ENCODE data around the gene KCNMB2. TPM values are rescaled to one million over a fixed set of nuclear protein-coding genes. Genes with fewer than 3 reads are reported as not detected.

Gene KCNMB2
- total RNA-seq, 1 donor from 2014 or later, result not detected

DNA sequence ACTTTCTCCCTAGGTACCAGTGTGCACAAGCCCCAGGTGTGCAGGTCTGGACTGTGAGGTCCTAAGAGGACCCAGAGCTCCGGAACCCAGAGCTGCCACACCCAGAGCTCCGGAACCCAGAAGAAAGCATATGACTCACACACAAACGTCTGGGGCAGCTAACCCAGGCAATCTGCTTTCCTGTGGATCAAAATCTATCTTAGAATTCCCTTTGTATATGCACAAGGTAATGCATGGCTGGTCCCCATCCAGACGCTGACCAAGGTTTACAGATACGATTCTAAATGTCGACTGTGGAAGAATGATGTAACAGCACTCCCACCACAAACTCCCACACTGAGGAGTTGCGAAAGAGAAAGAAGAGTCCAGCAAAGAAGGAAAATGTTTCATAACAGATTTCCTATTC is 15.7 kb downstream of the KCNMB2 start:
- TF ChIP-seq, protein P1, sequence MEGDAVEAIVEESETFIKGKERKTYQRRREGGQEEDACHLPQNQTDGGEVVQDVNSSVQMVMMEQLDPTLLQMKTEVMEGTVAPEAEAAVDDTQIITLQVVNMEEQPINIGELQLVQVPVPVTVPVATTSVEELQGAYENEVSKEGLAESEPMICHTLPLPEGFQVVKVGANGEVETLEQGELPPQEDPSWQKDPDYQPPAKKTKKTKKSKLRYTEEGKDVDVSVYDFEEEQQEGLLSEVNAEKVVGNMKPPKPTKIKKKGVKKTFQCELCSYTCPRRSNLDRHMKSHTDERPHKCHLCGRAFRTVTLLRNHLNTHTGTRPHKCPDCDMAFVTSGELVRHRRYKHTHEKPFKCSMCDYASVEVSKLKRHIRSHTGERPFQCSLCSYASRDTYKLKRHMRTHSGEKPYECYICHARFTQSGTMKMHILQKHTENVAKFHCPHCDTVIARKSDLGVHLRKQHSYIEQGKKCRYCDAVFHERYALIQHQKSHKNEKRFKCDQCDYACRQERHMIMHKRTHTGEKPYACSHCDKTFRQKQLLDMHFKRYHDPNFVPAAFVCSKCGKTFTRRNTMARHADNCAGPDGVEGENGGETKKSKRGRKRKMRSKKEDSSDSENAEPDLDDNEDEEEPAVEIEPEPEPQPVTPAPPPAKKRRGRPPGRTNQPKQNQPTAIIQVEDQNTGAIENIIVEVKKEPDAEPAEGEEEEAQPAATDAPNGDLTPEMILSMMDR (IDR thresholded peaks at IDR 0.05), result no peak
- H3K4me1 ChIP-seq, result no peaks in the 10 kb centered on the region
- no peaks in the 10 kb centered on the region for H3K9me3 ChIP-seq
- no peak overlapping the region for H3K27ac ChIP-seq
- H3K36me3 ChIP-seq, result no peaks in the 10 kb centered on the region
- intact Hi-C loops (cut with DNase I), result no loop called here
- no peaks in the 10 kb centered on the region for H3K27me3 ChIP-seq
- no peak for DNase-seq (ENCODE audit: low spot score in 2 of 2)
- H3K4me3 ChIP-seq, result no peak overlapping the region

DNA sequence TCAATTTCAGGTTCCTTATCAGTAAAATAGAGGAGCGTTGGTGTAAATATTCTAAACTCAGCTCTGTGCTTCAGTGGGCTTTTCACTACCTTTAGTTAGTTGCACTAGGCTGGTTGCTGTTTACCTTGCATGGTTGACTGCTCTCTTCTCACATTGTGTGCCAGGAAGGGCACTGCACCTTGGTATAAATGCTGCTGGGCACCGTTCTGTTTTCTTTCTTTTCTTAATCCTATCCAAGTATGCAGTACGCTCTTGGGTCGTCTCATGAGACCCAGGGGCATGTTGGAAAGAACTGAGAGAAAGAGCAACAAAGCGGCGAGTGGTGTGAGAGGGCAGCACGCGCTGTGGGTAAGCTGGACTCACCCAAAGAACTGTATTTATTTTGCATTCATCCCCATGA is 22.4 kb downstream of the KCNMB2 start:
- H3K4me3 ChIP-seq, result no peak overlapping the region
- H3K36me3 ChIP-seq, result no peaks in the 10 kb centered on the region
- H3K27ac ChIP-seq, result no peak overlapping the region
- TF ChIP-seq, protein P1 (IDR thresholded peaks at IDR 0.05), result no peak
- intact Hi-C loops (cut with DNase I), result no loop called here
- H3K4me1 ChIP-seq, result no peaks in the 10 kb centered on the region
- no peaks in the 10 kb centered on the region for H3K9me3 ChIP-seq
- H3K27me3 ChIP-seq, result no peaks in the 10 kb centered on the region
- DNase-seq (ENCODE audit: low spot score in 2 of 2), result no peak

DNA sequence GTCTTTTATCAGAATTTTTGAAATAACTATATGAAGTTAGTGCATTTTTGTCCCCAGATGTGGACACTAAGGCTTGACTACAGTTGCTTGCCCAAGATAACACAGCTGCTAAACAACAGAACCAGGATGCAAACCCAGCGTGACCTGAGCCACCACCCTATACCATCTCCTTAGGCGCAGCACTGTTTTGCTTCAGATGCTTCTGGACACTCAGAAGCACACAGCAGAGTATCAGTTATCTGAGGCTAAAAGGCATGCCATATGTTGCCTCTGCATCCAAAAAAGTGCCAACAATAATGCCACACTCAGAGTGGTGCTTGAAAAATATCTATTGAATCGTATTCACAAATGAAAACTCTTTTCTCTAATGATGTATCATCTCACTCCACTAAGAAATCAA is 24.5 kb downstream of the KCNMB2 start:
- intact Hi-C loops (cut with DNase I), result no loop called here
- TF ChIP-seq, protein P1 (IDR thresholded peaks at IDR 0.05), result no peak
- Histone ChIP-seq H3K9me3 (no peaks in the 10 kb centered on the region), H3K27me3 (no peaks in the 10 kb centered on the region), H3K27ac (no peak overlapping the region), H3K4me3 (no peak overlapping the region), H3K36me3 (no peaks in the 10 kb centered on the region), H3K4me1 (no peaks in the 10 kb centered on the region)
- no peak for DNase-seq (ENCODE audit: low spot score in 2 of 2)

DNA sequence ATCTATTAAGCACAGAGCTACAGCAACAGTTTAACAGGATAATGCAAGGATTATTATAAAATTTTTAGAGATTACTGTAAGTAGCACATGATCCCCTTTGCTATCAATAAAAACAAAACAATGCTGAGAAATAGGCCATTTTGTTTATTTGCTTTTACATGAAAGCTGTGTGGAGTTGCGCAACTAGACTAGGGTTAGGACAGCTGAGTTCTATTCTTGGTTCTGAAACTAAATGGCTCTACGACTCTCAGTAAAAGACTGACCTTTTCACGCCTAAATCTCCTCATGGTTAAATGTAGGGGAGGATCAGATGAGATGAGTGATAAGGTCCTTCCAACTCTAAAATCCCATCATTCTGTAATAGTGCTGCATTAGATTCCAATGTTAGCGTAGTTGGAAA is 25.0 kb downstream of the KCNMB2 start:
- DNase-seq (ENCODE audit: low spot score in 2 of 2), result no peak
- TF ChIP-seq, protein P1 (IDR thresholded peaks at IDR 0.05), result no peak
- Histone ChIP-seq H3K27me3 (no peaks in the 10 kb centered on the region), H3K9me3 (no peaks in the 10 kb centered on the region), H3K4me3 (no peak overlapping the region), H3K4me1 (no peaks in the 10 kb centered on the region), H3K27ac (no peak overlapping the region), H3K36me3 (no peaks in the 10 kb centered on the region)
- intact Hi-C loops (cut with DNase I), result no loop called here

DNA sequence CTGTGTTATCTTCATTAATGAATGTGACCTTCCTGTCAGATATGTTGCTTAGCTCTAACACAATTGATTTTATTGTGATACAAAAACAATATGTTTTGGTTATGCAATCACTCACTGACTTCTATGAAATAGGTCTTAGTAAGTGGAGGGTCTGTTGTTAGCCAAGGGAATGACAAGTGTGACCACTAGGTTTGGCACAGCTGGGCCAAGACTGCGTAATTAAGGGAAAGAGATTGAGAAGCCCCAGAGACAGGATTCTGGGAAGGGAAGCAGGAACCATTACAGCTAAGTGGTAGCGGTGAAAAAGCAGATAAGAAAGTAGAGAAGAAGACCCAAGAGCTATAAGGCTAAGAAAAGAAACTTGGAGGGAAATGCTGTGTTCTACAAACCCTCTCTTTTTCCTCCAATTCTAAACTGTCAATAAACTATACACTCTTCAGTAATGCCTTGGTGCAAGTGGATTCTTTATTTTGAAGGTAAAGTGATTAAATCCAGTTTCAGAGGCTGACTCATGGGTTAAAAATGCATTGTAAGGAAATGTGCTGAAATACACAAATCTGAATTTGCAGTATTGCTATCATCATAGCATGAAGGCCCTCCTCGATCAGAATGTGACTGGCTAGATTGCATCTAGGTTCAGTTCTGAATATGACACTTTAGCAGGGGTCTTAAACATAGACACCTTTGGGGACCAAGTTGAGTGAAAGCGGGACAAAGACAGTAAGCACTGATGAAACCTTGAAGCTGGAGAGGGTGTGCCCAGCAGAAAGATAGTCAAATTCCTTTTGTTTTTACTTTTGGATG is 26.1 kb downstream of the KCNMB2 start:
- intact Hi-C loops (cut with DNase I), result no loop called here
- no peak overlapping the region for H3K4me3 ChIP-seq
- H3K27me3 ChIP-seq, result no peaks in the 10 kb centered on the region
- no peak overlapping the region for H3K27ac ChIP-seq
- H3K36me3 ChIP-seq, result no peaks in the 10 kb centered on the region
- H3K9me3 ChIP-seq, result no peaks in the 10 kb centered on the region
- TF ChIP-seq, protein P1 (IDR thresholded peaks at IDR 0.05), result no peak
- DNase-seq (ENCODE audit: low spot score in 2 of 2), result no peak
- no peaks in the 10 kb centered on the region for H3K4me1 ChIP-seq

DNA sequence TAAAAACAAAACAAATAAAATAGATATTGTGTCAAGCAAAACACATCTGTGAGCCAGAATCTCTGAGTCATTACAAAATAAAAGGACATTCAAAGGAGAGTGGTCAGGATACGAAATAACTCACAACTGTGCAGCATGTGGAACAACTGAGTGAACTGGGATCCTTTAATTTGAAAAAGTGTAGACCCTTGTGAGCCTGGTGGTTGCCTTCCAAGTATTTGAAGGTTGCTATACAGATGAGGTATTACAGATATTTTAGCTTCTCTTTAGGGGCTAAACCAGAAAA is 26.7 kb downstream of the KCNMB2 start:
- no peaks in the 10 kb centered on the region for H3K4me1 ChIP-seq
- H3K36me3 ChIP-seq, result no peaks in the 10 kb centered on the region
- no peaks in the 10 kb centered on the region for H3K9me3 ChIP-seq
- DNase-seq (ENCODE audit: low spot score in 2 of 2), result no peak
- no peak overlapping the region for H3K27ac ChIP-seq
- H3K4me3 ChIP-seq, result no peak overlapping the region
- H3K27me3 ChIP-seq, result no peaks in the 10 kb centered on the region
- intact Hi-C loops (cut with DNase I), result no loop called here
- TF ChIP-seq, protein P1 (IDR thresholded peaks at IDR 0.05), result no peak

Measured in ascending aorta (tissue), 2 donors.